ENCODE data around the gene ZC3H12A. TPM values are rescaled to one million over a fixed set of nuclear protein-coding genes. Genes with fewer than 3 reads are reported as not detected.

ZC3H12A gene
- total and polyA plus RNA-seq, 10 of the 15 experiments (the other 5 are each of a cell fraction or from before 2014, with no cell fraction given) = 0.35 to 30.2 (median 13.8) TPM

DNA sequence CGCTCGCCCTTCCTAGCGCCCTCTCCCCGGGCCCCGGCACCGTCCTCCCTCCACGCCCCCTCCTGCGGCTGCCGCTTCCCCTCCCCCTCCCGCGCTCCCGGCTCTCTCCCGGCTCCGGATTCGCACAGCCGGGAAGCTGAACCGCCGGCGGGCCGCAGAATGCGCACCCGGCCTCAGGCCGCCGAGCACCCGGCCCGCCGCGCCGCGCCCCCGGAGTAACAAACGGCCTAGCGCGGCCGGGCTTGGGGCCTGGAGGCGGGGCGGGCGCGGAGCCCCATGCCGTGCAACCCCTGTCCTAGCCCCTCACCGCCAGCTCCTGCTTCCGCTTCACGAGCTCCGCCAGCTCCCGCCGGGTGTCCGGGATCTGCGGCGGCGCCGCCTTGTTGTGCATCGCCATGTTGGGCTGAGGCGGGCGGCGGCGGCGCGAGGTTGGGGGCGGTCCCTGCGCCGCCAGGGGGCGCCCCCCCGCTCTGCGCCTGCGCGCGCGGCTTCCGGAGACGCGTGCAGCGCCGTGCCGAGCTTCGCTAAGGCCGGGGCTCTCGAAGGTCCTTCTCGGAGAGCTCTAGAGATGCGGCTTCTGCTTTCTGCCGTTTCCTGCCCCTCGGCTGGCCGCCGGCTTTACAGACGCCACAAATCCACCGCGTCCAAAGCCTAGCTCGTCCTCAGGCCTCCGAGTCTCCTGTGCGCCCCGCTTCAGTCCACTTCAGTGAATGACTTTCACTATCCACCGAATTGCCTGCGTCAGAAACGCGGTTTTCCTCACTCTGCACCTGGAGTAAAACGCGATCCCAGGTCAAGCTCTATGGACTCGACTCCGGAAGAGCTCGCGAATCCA, 40.2 kb downstream of the ZC3H12A start, which contains the start of gene MEAF6 (continued):
- TF ChIP-seq, protein P1, sequence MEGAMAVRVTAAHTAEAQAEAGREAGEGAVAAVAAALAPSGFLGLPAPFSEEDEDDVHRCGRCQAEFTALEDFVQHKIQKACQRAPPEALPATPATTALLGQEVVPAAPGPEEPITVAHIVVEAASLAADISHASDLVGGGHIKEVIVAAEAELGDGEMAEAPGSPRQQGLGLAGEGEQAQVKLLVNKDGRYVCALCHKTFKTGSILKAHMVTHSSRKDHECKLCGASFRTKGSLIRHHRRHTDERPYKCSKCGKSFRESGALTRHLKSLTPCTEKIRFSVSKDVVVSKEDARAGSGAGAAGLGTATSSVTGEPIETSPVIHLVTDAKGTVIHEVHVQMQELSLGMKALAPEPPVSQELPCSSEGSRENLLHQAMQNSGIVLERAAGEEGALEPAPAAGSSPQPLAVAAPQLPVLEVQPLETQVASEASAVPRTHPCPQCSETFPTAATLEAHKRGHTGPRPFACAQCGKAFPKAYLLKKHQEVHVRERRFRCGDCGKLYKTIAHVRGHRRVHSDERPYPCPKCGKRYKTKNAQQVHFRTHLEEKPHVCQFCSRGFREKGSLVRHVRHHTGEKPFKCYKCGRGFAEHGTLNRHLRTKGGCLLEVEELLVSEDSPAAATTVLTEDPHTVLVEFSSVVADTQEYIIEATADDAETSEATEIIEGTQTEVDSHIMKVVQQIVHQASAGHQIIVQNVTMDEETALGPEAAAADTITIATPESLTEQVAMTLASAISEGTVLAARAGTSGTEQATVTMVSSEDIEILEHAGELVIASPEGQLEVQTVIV (IDR thresholded peaks at IDR 0.05; ENCODE audit: borderline replicate concordance, partially characterized antibody) = no peak
- TF ChIP-seq KDM1A (IDR thresholded peaks at IDR 0.05; ENCODE audit: borderline replicate concordance) = no peak
- TF ChIP-seq RFX5 (IDR thresholded peaks at IDR 0.05; ENCODE audit: low read depth, low read length) = no peak
- TF ChIP-seq RB1 (IDR thresholded peaks at IDR 0.05; ENCODE audit: borderline replicate concordance) = peak; percentile 77; the same call in 1 of the 2 replicates
- no peak for TF ChIP-seq SP1 (IDR thresholded peaks at IDR 0.05; ENCODE audit: low read depth, low read length)
- TF ChIP-seq HDAC6 (IDR thresholded peaks at IDR 0.05; ENCODE audit: unreplicated experiment) = no peak
- no peak for TF ChIP-seq SMAD1 (IDR thresholded peaks at IDR 0.05; ENCODE audit: low read depth, partially characterized antibody)
- peak; percentile 89 for TF ChIP-seq POLR2AphosphoS5 (IDR thresholded peaks at IDR 0.05; ENCODE audit: low read length)
- TF ChIP-seq PAX8 (IDR thresholded peaks at IDR 0.05) = no peak
- TF ChIP-seq E2F4 (IDR thresholded peaks at IDR 0.05; ENCODE audit: low read depth, low read length) = 0 out of 2 replicates have a peak, but pooled peaks have one; percentile 8
- TF ChIP-seq FOXM1 (IDR thresholded peaks at IDR 0.05; ENCODE audit: low read depth, low read length) = no peak
- no peak for TF ChIP-seq NFYB (IDR thresholded peaks at IDR 0.05; ENCODE audit: insufficient read depth, low read depth, low read length)

Measured in GM12878 (cell line).